Heart left ventricle (tissue), 16 donors: ENCODE measurements around the gene RAB40A. TPM values are rescaled to one million over a fixed set of nuclear protein-coding genes. Genes with fewer than 3 reads are reported as not detected.
"Not testable (repeated sequence)": the region's sequence is repeated elsewhere in the genome, so short reads cannot be mapped to it uniquely, and the experiment has no call there.

Experiments
- ATAC-seq, 4 donors: fragments of 200-7000 bp; cut with Tn5 transposase; one replicate each; pipeline ENCODE4 v1.9.1; 2020 to 2022; ENCODE audit warnings: moderate library complexity in 4 of 4, mild to moderate bottlenecking in 3 of 4, moderate number of reproducible peaks in 1 of 4
- DNase-seq, 5 donors: peaks; one replicate each; pipeline ENCODE4 v3.0.0-alpha.2; 2020
- H3K27ac ChIP-seq, 12 donors: fragments of 200-600 bp; sonication (generic) in 4 of 12; one replicate each; pipeline versions ENCODE4 v1.5.0 to v1.8.0; 2016 to 2022; ENCODE audit warnings: mild to moderate bottlenecking in 2 of 12
- H3K27me3 ChIP-seq, 9 donors: fragments of 200-600 bp; sonication (generic) in 2 of 9; one replicate each; pipeline versions ENCODE4 v1.5.1 to v1.8.0; 2016 to 2022; ENCODE audit warnings: mild to moderate bottlenecking in 3 of 9
- H3K36me3 ChIP-seq, 9 donors: fragments of 200-600 bp; sonication (generic) in 2 of 9; one replicate each; pipeline versions ENCODE4 v1.5.0 to v1.8.0; 2018 to 2022; ENCODE audit warnings: mild to moderate bottlenecking in 2 of 9
- H3K4me1 ChIP-seq, 12 donors: fragments of 200-600 bp; sonication (generic) in 4 of 12; one replicate each; pipeline versions ENCODE4 v1.5.0 to v1.8.0; 2016 to 2022; ENCODE audit warnings: mild to moderate bottlenecking in 3 of 12
- H3K4me3 ChIP-seq, 12 donors: fragments of 200-600 bp; sonication (generic) in 4 of 12; one replicate each; pipeline versions ENCODE4 v1.5.0 to v1.8.0; 2017 to 2022; ENCODE audit warnings: mild to moderate bottlenecking in 9 of 12, moderate library complexity in 4 of 12
- H3K9me3 ChIP-seq, 12 donors: fragments of 200-600 bp; sonication (generic) in 4 of 12; one replicate each; pipeline versions ENCODE4 v1.5.0 to v1.8.0; 2016 to 2022; ENCODE audit warnings: mild to moderate bottlenecking in 1 of 12
- POLR2A ChIP-seq, 2 donors: fragments of 450-650 bp; IDR thresholded peaks; one replicate each; pipeline ENCODE4 v1.6.1; 2017; ENCODE audit warnings: antibody characterized with exemption in 2 of 2, mild to moderate bottlenecking in 2 of 2, moderate library complexity in 2 of 2
- WGBS, 4 donors: extraction: QIAGEN DNeasy Blood & Tissue Kit in 2 of 4; methylation state at CpG; one replicate each; pipeline versions ENCODE4 v1.1.5 to v1.1.7; 2013 to 2018; 5-methylcytosine and 5-hydroxymethylcytosine counted together
- intact Hi-C, 10 donors: fragments of 100-400 bp; cut with DNase I; formaldehyde crosslinking; loops; one replicate each; pipeline versions ENCODE4 v1.11.1 to v1.14.2; 2022
- polyA plus RNA-seq, 2 donors: library from polyadenylated mRNA; stranded (reverse); fragments of 200-250 nt; gene quantifications; one replicate each; pipeline ENCODE4 v1.2.3, GENCODE V29; 2013
- total RNA-seq, 9 donors: library from RNA; depleted of rRNA in 2 of 9; stranded (reverse); fragments of >200 nt in 2 of 9; fragmentation: NEBNext Ultra II Directional in 3 of 9; extraction: Animal tissue kit (Norgen Biotek cat#: 25700) in 3 of 9; gene quantifications; one replicate each; pipeline versions ENCODE4 v1.1.0 to v1.2.4, GENCODE V29; 2016 to 2023
- TF ChIP-seq, protein P1 (sequence below), 12 donors: fragments of 200-600 bp; sonication (generic) in 4 of 12; IDR thresholded peaks; one replicate each; pipeline versions ENCODE4 v1.5.0 to v1.8.0; 2018 to 2022; ENCODE audit warnings: antibody characterized with exemption in 12 of 12, mild to moderate bottlenecking in 5 of 12
- donor health status: ischemic (EF 13 %, LVEDD 7.1; RV severe dilation, severe dysfunction).
- donor health status: healthy with polysubstance abuse.
- donor health status: DM: no; HTN: yes; CAD: no.
- donor health status: DM: no; HTN: no; CAD: no.
- donor health status: ischemic (EF 25% LVEDD 6.9; RV normal size, moderate dysfunction).
- donor health status: ischemic (EF 25% LVEDD 5.7; RV mildly dilated, moderate dysfunction).
- donor health status: healthy.
- donor health status: DM: yes; HTN: yes; CAD: no.
- donor health status: ischemic (EF 35%, LVEDD 5.7; RV mildly dilated, moderate dysfunction).
- donor health status: nonischemic (EF 11% LVEDD 7.7; RV severe dilation, severe dysfunction).
- donor health status: DM: yes; HTN: yes; CAD: no.
- donor health status: PGD.
- donor health status: ischemic (EF 29% LVEDD 5.4; RV normal size, mild dysfunction).
- donor health status: nonischemic (EF 23%, LVEDD 6.1; RV moderate dilation, normal function).

RAB40A gene
- total and polyA plus RNA-seq, 11 donors, result 0.11 to 0.43 (median 0.13) TPM; not detected in 6

DNA sequence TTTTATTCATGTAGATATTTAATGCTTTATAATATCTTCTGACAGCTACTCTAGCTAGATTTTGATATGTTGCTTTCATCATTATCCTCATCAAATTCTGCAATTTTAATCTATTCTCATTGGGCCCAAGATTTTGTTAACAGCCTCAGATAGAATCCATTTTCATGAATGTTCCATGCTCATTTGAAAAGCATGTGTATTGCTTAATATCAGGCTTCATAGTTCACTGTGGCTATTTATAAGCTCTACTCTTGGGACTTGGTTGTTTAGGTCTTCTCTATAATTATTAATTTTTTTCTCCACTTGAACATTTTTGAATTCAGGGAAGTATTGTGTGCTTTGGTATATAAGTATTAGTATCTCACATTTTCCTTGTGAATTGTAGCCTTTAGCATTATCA, 41.8 kb downstream of the RAB40A start:
- no peak for DNase-seq
- H3K27ac ChIP-seq, result no peak overlapping the region
- peaks cover 0 to 8% (median 0%) of the 10 kb centered on the region in 9 donors for H3K27me3 ChIP-seq
- H3K4me3 ChIP-seq, result no peak overlapping the region
- ATAC-seq, result no peak
- no peaks in the 10 kb centered on the region for H3K9me3 ChIP-seq
- no peaks in the 10 kb centered on the region for H3K36me3 ChIP-seq
- intact Hi-C loops, result no loop called here
- TF ChIP-seq POLR2A (IDR thresholded peaks at IDR 0.05), result no peak
- TF ChIP-seq, protein P1, sequence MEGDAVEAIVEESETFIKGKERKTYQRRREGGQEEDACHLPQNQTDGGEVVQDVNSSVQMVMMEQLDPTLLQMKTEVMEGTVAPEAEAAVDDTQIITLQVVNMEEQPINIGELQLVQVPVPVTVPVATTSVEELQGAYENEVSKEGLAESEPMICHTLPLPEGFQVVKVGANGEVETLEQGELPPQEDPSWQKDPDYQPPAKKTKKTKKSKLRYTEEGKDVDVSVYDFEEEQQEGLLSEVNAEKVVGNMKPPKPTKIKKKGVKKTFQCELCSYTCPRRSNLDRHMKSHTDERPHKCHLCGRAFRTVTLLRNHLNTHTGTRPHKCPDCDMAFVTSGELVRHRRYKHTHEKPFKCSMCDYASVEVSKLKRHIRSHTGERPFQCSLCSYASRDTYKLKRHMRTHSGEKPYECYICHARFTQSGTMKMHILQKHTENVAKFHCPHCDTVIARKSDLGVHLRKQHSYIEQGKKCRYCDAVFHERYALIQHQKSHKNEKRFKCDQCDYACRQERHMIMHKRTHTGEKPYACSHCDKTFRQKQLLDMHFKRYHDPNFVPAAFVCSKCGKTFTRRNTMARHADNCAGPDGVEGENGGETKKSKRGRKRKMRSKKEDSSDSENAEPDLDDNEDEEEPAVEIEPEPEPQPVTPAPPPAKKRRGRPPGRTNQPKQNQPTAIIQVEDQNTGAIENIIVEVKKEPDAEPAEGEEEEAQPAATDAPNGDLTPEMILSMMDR (IDR thresholded peaks at IDR 0.05), result no peak
- H3K4me1 ChIP-seq, result no peaks in the 10 kb centered on the region

DNA sequence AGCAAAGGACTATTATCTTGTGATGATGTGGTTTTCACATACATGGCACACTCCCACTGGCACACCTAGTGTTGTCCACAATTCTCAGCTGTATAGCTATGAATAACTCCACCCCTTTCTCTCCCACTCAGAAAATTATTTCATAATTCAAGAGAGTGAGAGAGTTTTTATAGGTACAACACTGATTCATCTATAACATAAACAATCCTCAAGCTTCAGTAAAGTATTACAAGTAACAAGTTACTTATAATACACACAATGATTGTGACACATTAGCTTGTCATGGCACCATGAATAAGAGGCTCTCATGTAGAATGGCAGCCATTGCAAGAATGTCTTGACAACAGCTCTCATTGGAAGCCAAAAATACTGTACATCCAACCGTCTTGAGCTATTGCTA, 43.9 kb downstream of the RAB40A start:
- intact Hi-C loops, result no loop called here
- no peak for ATAC-seq
- no peak for TF ChIP-seq POLR2A (IDR thresholded peaks at IDR 0.05)
- TF ChIP-seq, protein P1 (IDR thresholded peaks at IDR 0.05), result no peak

DNA sequence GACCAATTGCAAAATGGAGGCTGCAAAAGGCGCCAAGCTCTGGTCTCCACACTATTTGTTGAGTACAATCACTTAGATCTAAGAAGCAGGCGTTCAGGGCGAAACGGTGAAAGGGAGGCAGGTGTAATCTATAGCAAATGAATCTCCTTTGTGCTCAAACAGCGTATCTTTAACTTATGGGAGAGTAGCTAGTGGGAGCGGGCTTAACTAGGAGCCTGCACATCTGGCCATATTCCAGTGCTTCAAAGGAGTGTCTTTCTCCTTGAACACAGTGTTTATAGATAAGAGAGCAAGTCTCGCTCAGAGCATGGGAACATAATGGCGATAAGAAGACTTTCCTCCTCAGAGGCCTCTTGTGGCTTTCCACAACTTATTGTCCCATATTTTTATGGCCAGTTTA, 49.3 kb downstream of the RAB40A start:
- H3K36me3 ChIP-seq, H3K4me1 ChIP-seq, H3K9me3 ChIP-seq, H3K4me3 ChIP-seq, DNase-seq, H3K27ac ChIP-seq, ATAC-seq: not testable (repeated sequence)
- H3K27me3 ChIP-seq, result peaks cover 0 to 16% (median 0%) of the 10 kb centered on the region in 9 donors
- intact Hi-C loops, result loop anchor here in 4 of 10 donors (5.0 to 10.0 kb wide), 3 partner anchors 128 to 258 kb away; partner anchors contain the start of gene BEX4 (in 1 of the 4)
- WGBS, 4 donors, result 73 to 81% (median 80%) methylated on average over 8 of the region's 8 CpGs

More for the DNA sequence above, 43.9 kb downstream of the RAB40A start:
- H3K27ac ChIP-seq, result no peak overlapping the region
- no peak overlapping the region for H3K4me3 ChIP-seq
- peaks cover 0 to 17% (median 0%) of the 10 kb centered on the region in 9 donors for H3K27me3 ChIP-seq
- H3K36me3 ChIP-seq, result no peaks in the 10 kb centered on the region
- no peaks in the 10 kb centered on the region for H3K9me3 ChIP-seq
- H3K4me1 ChIP-seq, result no peaks in the 10 kb centered on the region
- no peak for DNase-seq
- 63 to 100% (median 83%) methylated on average over 1 of the region's 1 CpG for WGBS, 4 donors

DNA sequence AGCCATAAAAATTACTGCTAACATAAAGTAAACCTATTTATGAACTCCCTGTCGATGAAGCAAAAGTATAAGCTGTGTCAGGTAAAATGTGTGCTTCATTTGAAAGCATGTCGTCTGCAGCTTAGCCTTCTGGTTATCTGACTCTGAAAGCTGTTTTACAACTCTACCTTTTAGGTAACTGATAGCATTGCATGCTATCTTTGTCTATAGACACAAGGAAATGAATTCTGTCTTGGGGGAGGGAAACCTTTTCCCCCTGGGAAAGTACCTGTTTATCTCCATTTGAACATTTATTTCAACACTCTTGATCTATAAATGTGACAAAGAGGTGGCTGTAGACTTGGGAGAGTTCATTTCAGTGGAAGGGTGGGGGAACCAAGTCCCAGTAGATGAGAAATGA, 51.4 kb downstream of the RAB40A start:
- intact Hi-C loops, result loop anchor here in 4 of 10 donors (5.0 to 10.0 kb wide), 3 partner anchors 126 to 256 kb away; partner anchors contain the start of gene BEX4 (in 1 of the 4)
- H3K4me3 ChIP-seq, result no peak overlapping the region
- H3K36me3 ChIP-seq, result no peaks in the 10 kb centered on the region
- WGBS, 4 donors, result 48 to 67% (median 60%) methylated on average over 2 of the region's 2 CpGs
- no peak for ATAC-seq
- H3K27me3 ChIP-seq, result peaks cover 0 to 21% (median 0%) of the 10 kb centered on the region in 9 donors
- H3K4me1 ChIP-seq, result no peaks in the 10 kb centered on the region
- no peaks in the 10 kb centered on the region for H3K9me3 ChIP-seq
- no peak for DNase-seq
- TF ChIP-seq, protein P1 (IDR thresholded peaks at IDR 0.05), result no peak
- TF ChIP-seq POLR2A (IDR thresholded peaks at IDR 0.05), result no peak
- no peak overlapping the region for H3K27ac ChIP-seq

DNA sequence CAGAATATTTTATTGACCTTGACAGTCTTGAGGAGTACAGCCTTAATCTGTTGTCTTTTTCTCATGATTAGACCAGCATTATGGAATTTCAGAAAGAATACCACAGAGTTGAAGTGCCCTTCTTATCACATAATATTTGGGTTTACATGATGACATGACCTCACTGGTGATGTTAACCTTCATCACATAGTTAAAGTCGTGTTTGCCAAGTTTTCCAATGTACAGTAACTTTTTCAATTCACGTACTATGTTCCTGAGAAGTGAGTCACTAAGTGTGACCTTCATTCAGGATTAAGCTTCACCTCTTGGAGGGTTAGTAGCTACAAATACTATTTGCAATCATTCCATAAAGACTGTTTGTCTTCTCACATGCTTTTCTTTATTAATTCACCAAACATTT, 52.1 kb downstream of the RAB40A start:
- H3K27me3 ChIP-seq, result peaks cover 0 to 14% (median 0%) of the 10 kb centered on the region in 9 donors
- H3K36me3 ChIP-seq, result no peaks in the 10 kb centered on the region
- TF ChIP-seq, protein P1 (IDR thresholded peaks at IDR 0.05), result no peak
- TF ChIP-seq POLR2A (IDR thresholded peaks at IDR 0.05), result no peak
- ATAC-seq (no peak), DNase-seq (no peak)
- H3K4me3 ChIP-seq, result no peak overlapping the region
- intact Hi-C loops, result loop anchor here in 4 of 10 donors (5.0 to 10.0 kb wide), 3 partner anchors 125 to 255 kb away; partner anchors contain the start of gene BEX4 (in 1 of the 4)
- whole genome bisulfite sequencing, 4 donors, result 43 to 64% (median 49%) methylated on average over 2 of the region's 2 CpGs
- no peaks in the 10 kb centered on the region for H3K4me1 ChIP-seq
- H3K27ac ChIP-seq, result no peak overlapping the region
- H3K9me3 ChIP-seq, result no peaks in the 10 kb centered on the region
